NCI-H446 treated with DMSO at 0.1 percent for 48 hours (cell line): ENCODE data around the gene SIN3B.

Experiments
- DNase-seq: peaks from one replicate; lab custom pipeline; 2025; lab: John Stamatoyannopoulos, UW

Gene SIN3B

DNA sequence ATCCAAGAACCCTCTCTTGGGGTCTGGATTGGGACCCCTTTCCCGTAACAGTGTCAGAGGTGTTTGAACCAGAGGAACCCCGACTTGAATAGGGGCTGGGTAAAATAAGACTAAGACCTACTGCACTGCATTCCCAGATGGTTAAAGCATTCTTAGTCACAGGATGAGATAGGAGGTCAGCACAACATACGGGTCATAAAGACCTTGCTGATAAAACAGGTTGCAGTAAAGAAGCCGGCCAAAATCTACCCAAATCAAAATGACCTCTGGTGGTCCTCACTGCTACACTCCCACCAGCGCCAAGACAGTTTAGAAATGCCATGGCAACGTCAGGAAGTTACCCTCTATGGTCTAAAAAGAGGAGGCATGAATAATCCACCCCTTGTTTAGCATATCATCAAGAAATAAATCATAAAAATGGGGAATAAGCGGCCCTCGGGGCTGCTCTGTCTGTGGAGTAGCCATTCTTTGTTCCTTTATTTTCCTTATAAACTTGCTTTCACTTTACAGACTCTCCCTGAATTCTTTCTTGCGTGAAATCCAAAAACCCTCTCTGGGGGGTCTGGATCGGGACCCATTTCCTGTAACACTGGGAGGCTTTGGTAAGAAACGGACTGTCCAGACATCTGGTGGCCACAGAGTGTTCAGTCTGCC lies 4.4 kb upstream of the SIN3B start:
- DNase-seq = no peak

DNA sequence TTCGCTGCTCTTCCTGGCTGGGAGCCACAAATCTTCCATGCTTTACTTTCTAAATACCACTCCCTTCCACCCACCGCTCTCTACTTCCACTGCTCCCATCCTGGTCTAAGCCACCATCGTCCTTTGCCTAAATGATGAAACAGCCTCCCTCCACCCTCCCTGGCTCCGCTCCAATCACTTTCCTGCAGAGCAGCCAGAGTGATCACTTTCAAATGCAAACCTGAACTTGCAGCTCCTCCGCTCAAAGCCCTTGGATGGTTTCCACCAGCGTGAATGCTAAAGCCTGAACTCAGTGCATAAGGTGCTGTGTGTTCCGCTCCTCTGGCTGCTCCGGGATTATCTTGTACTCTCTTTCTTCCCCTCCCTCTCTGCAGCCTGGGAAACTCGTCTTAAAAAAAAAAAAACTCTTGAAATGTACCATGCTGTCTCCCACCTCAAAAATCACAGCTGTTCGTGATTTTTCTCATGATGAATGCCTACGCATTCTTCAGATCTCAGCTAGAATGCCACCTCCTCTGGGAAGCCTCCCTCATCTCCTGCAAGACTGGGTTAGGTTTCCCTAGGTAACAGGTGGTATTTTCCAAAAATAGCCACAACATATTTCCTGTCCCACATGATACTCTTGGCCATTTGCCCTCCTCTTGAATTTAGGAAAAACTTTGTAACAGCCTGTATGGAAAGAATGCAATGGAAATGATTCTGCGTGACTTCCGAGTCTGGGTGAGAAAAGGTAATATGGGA lies 3.7 kb upstream of the SIN3B start:
- peak; percentile 24 for DNase-seq

- no peak for DNase-seq
Measured at GRCh38 chr19:16829822-16830289, 658 bp downstream of the SIN3B start.

- DNase-seq = no peak
Measured at GRCh38 chr19:16830679-16831078, 1.5 kb downstream of the SIN3B start.

GRCh38 chr19:16831531-16831930 lies 2.3 kb downstream of the SIN3B start:
- DNase-seq = no peak

DNA sequence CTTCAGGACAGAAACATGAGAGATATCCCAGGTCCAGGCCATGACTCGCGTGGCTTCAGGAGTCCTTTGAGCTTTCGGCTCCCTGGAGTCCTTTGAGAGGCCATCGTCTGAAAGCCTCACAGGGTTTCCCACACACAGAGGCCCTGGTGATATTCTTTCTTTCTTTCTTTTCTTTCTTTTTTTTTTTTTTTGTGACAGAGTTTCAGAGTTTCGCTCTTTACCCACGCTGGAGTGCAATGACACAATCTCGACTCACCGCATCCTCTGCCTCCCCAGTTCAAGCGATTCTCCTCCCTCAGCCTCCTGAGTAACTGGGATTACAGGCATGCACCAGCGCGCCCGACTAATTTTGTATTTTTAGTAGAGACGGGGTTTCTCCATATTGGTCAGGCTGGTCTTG lies 5.5 kb downstream of the SIN3B start:
- DNase-seq = no peak

DNA sequence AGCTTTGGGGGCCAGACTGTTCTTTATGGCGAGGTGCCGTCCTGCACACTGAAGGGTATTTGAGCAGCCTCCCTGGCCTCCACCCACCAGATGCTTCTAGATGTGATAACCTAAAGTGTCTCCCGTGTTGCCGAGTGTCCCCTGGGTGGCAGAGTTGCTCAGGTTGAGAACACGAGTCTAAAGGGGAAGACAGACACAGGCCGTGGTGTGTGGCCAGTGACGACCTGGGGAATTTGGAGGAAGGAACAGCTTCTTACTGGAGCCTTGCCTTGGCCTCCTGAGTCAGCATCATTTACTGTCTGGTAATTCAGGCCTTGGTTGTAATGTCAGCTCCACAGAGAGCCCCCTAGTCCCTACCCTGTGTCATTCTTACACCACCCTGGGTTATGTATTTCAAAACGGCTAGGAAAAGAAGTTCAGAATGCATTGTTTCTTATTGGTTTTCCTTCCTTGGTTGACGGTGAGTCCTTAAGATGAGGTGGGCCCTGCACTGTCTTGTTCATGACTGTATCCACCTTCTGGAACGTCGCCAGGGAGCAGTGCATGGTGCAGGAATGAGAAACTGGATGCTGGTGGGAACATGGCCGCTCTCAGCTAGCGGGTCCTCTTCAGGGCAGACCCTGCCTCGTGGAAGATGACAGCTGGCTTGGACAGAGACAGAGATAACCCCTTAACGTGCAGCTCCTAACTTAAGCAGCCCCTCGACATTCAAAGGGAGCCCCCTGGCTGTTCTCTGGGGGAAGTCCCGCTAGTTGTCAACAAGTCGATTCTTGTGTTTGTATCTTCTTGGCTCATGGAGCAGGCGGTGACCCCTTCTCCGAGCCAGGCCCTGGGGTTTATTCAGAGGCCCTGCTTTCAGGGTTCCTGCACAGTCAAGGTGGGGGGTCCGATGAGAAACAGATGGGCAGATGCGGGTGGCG lies 7.2 kb downstream of the SIN3B start:
- no peak for DNase-seq

- DNase-seq = no peak
Measured at GRCh38 chr19:16837035-16837362, 7.8 kb downstream of the SIN3B start.

GRCh38 chr19:16841391-16841926 lies 12.3 kb downstream of the SIN3B start:
- DNase-seq = no peak

- no peak for DNase-seq
Measured at GRCh38 chr19:16846901-16847300, 17.7 kb downstream of the SIN3B start.

DNA sequence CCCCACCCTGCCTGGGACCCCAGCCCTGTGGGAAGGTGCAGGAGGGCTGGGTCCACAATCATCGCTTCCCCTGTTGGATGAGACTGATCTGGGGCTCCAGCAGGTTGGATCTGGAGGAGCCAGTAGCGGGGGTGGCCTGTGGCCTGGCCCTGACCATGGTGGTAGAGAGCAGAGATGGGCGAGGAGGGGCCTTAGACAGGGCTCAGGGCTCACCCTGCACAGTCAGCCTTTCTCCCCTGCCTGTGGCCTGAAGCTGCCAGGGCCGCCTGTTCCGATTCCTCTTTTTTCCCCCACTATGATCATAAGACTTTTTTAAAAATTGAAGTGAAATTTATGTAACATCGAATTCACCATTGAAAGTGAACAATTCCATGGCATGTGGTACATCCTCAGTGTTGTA lies 18.2 kb downstream of the SIN3B start:
- no peak for DNase-seq

DNA sequence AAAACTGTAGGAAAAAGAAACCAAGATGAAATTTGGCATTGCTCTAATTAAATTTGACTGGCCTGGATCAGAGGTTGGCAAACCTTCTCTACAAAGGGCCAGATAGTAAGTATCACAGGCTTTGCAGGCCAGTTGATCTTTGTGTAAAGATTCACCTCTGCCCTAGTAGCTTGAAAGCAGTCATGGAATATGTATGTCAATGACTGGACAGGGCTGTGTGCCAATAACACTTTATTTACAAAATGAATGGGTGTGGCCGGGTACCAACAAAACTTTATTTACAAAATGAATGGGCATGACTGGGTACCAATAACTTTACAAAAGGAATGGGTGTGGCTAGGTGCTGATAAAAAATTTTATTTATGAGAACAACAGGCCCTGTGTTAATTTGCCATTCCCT lies 20.0 kb downstream of the SIN3B start:
- no peak for DNase-seq

- DNase-seq = no peak
Measured at GRCh38 chr19:16850133-16850532, 20.9 kb downstream of the SIN3B start.

- no peak for DNase-seq
Measured at GRCh38 chr19:16851031-16851712, 22.0 kb downstream of the SIN3B start.

GRCh38 chr19:16853066-16853465 lies 23.9 kb downstream of the SIN3B start:
- no peak for DNase-seq

DNA sequence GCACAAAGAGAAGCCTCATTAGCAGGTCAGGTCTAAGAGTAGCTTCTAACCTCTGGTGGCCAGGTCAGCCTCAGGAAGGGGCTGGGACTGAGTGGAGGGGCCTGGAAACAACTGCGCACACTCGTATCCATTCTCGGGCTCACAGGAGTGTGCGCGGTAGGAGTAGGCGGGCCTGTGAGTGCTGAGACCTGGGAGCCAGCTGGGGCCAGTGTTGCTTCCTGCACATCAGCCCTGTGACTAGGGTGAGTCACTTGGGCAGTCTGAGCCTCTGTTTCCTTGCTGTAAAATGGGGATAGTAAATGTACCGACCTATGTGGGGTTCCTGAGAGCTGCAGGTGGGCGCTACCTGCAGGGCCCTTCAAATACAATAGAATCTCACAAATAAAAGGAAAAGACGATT lies 26.9 kb downstream of the SIN3B start:
- DNase-seq = no peak

- DNase-seq = no peak
Measured at GRCh38 chr19:16859626-16860025, 30.4 kb downstream of the SIN3B start.

DNA sequence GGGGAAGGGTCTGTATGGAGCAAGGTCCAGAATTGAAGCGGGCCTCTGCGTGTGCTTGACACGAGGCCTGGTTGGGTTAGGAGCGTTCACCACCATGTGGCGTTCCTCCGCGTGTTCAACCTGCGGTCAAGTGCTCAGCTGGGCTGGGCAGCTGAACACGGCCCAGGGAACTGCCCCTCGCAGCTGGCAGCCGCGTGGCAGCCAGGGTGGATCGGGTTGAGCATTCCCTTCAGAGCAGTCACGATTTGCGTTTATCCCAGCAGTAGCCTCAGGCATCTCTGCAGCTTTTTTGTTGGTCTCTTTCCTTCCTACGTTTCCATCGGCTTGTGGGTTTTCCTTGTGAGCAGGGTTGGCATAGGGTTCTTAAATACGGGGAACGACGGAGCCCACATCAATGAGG lies 30.9 kb downstream of the SIN3B start:
- no peak for DNase-seq

DNA sequence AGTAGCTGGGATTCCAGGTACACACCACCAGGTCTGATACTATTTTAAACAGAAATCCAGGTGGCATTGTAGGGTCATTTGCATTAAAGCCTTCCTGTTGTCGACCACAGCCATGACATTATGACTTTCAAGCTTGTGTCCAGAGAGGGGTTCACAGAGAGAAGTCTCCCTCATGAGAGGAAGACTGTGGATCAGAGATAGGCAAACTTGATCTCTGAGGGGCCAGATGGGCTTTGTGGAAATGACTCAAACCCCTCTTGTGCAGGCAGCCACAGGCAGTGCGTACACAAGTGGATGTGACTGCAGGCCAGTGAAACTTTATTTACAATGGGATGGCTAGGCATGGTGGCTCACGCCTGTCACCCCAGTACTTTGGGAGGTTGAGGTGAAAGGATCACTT lies 31.8 kb downstream of the SIN3B start:
- no peak for DNase-seq

- DNase-seq = no peak
Measured at GRCh38 chr19:16861834-16862233, 32.6 kb downstream of the SIN3B start.

GRCh38 chr19:16862826-16863415 lies 33.7 kb downstream of the SIN3B start:
- no peak for DNase-seq

- DNase-seq = no peak
Measured at GRCh38 chr19:16867211-16867610, 38.0 kb downstream of the SIN3B start.
